Heart left ventricle (tissue), 16 donors: Measurements from ENCODE around the gene SLC25A33. TPM values are rescaled to one million over a fixed set of nuclear protein-coding genes. Genes with fewer than 3 reads are reported as not detected.

Experiments used
- ATAC-seq, 4 donors: fragments of 200-7000 bp; cut with Tn5 transposase; one replicate each; pipeline ENCODE4 v1.9.1; 2020 to 2022; ENCODE audit warnings: moderate library complexity in 4 of 4, mild to moderate bottlenecking in 3 of 4, moderate number of reproducible peaks in 1 of 4
- DNase-seq, 5 donors: peaks; one replicate each; pipeline ENCODE4 v3.0.0-alpha.2; 2020
- H3K27ac ChIP-seq, 12 donors: fragments of 200-600 bp; sonication (generic) in 4 of 12; one replicate each; pipeline versions ENCODE4 v1.5.0 to v1.8.0; 2016 to 2022; ENCODE audit warnings: mild to moderate bottlenecking in 2 of 12
- H3K27me3 ChIP-seq, 9 donors: fragments of 200-600 bp; sonication (generic) in 2 of 9; one replicate each; pipeline versions ENCODE4 v1.5.1 to v1.8.0; 2016 to 2022; ENCODE audit warnings: mild to moderate bottlenecking in 3 of 9
- H3K36me3 ChIP-seq, 9 donors: fragments of 200-600 bp; sonication (generic) in 2 of 9; one replicate each; pipeline versions ENCODE4 v1.5.0 to v1.8.0; 2018 to 2022; ENCODE audit warnings: mild to moderate bottlenecking in 2 of 9
- H3K4me1 ChIP-seq, 12 donors: fragments of 200-600 bp; sonication (generic) in 4 of 12; one replicate each; pipeline versions ENCODE4 v1.5.0 to v1.8.0; 2016 to 2022; ENCODE audit warnings: mild to moderate bottlenecking in 3 of 12
- H3K4me3 ChIP-seq, 12 donors: fragments of 200-600 bp; sonication (generic) in 4 of 12; one replicate each; pipeline versions ENCODE4 v1.5.0 to v1.8.0; 2017 to 2022; ENCODE audit warnings: mild to moderate bottlenecking in 9 of 12, moderate library complexity in 4 of 12
- H3K9me3 ChIP-seq, 12 donors: fragments of 200-600 bp; sonication (generic) in 4 of 12; one replicate each; pipeline versions ENCODE4 v1.5.0 to v1.8.0; 2016 to 2022; ENCODE audit warnings: mild to moderate bottlenecking in 1 of 12
- POLR2A ChIP-seq, 2 donors: fragments of 450-650 bp; IDR thresholded peaks; one replicate each; pipeline ENCODE4 v1.6.1; 2017; ENCODE audit warnings: antibody characterized with exemption in 2 of 2, mild to moderate bottlenecking in 2 of 2, moderate library complexity in 2 of 2
- WGBS, 4 donors: extraction: QIAGEN DNeasy Blood & Tissue Kit in 2 of 4; methylation state at CpG; one replicate each; pipeline versions ENCODE4 v1.1.5 to v1.1.7; 2013 to 2018; 5-methylcytosine and 5-hydroxymethylcytosine counted together
- intact Hi-C, 10 donors: fragments of 100-400 bp; cut with DNase I; formaldehyde crosslinking; loops; one replicate each; pipeline versions ENCODE4 v1.11.1 to v1.14.2; 2022
- polyA plus RNA-seq, 2 donors: library from polyadenylated mRNA; stranded (reverse); fragments of 200-250 nt; gene quantifications; one replicate each; pipeline ENCODE4 v1.2.3, GENCODE V29; 2013
- total RNA-seq, 9 donors: library from RNA; depleted of rRNA in 2 of 9; stranded (reverse); fragments of >200 nt in 2 of 9; fragmentation: NEBNext Ultra II Directional in 3 of 9; extraction: Animal tissue kit (Norgen Biotek cat#: 25700) in 3 of 9; gene quantifications; one replicate each; pipeline versions ENCODE4 v1.1.0 to v1.2.4, GENCODE V29; 2016 to 2023
- TF ChIP-seq, protein P1 (sequence below), 12 donors: fragments of 200-600 bp; sonication (generic) in 4 of 12; IDR thresholded peaks; one replicate each; pipeline versions ENCODE4 v1.5.0 to v1.8.0; 2018 to 2022; ENCODE audit warnings: antibody characterized with exemption in 12 of 12, mild to moderate bottlenecking in 5 of 12
- donor health status: ischemic (EF 13 %, LVEDD 7.1; RV severe dilation, severe dysfunction).
- donor health status: healthy with polysubstance abuse.
- donor health status: DM: no; HTN: yes; CAD: no.
- donor health status: DM: no; HTN: no; CAD: no.
- donor health status: ischemic (EF 25% LVEDD 6.9; RV normal size, moderate dysfunction).
- donor health status: ischemic (EF 25% LVEDD 5.7; RV mildly dilated, moderate dysfunction).
- donor health status: healthy.
- donor health status: DM: yes; HTN: yes; CAD: no.
- donor health status: ischemic (EF 35%, LVEDD 5.7; RV mildly dilated, moderate dysfunction).
- donor health status: nonischemic (EF 11% LVEDD 7.7; RV severe dilation, severe dysfunction).
- donor health status: DM: yes; HTN: yes; CAD: no.
- donor health status: PGD.
- donor health status: ischemic (EF 29% LVEDD 5.4; RV normal size, mild dysfunction).
- donor health status: nonischemic (EF 23%, LVEDD 6.1; RV moderate dilation, normal function).

SLC25A33 gene
- total and polyA plus RNA-seq, 11 donors: 2.8 to 9.7 (median 4.5) TPM

DNA sequence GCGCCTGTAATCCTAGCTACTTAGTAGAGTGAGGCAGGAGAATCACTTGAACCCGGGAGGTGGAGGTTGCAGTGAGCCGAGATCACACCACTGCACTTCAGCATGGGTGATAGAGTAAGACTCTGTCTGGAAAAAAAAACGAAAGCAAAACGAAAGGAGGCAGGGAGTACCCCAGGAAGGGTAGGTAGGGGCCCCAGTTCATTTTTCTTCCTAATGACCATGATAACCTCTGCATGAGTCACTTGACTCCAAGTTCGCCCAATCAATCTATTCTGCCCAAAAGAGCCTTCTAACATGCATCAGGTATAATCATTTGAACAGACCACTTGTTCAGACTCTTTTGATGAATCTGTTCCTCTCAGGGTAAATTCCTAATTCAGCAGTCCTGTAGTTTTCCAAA, 36.2 kb downstream of the SLC25A33 start:
- WGBS, 4 donors: 88 to 91% (median 89%) methylated on average over 6 of the region's 6 CpGs
- Histone ChIP-seq H3K27me3 (no peaks in the 10 kb centered on the region), H3K27ac (no peak overlapping the region), H3K4me3 (no peak overlapping the region), H3K4me1 (peaks cover 0 to 4% (median 0%) of the 10 kb centered on the region in 12 donors), H3K9me3 (no peaks in the 10 kb centered on the region), H3K36me3 (peaks cover 0 to 49% (median 42%) of the 10 kb centered on the region in 9 donors)
- no peak for DNase-seq
- no peak for ATAC-seq
- intact Hi-C loops: loop anchor here in 7 of 10 donors (2.0 to 10.0 kb wide), 4 partner anchors 33 to 311 kb away; no protein-coding TSS in a partner anchor
- TF ChIP-seq, protein P1, sequence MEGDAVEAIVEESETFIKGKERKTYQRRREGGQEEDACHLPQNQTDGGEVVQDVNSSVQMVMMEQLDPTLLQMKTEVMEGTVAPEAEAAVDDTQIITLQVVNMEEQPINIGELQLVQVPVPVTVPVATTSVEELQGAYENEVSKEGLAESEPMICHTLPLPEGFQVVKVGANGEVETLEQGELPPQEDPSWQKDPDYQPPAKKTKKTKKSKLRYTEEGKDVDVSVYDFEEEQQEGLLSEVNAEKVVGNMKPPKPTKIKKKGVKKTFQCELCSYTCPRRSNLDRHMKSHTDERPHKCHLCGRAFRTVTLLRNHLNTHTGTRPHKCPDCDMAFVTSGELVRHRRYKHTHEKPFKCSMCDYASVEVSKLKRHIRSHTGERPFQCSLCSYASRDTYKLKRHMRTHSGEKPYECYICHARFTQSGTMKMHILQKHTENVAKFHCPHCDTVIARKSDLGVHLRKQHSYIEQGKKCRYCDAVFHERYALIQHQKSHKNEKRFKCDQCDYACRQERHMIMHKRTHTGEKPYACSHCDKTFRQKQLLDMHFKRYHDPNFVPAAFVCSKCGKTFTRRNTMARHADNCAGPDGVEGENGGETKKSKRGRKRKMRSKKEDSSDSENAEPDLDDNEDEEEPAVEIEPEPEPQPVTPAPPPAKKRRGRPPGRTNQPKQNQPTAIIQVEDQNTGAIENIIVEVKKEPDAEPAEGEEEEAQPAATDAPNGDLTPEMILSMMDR (IDR thresholded peaks at IDR 0.05): no peak
- TF ChIP-seq POLR2A (IDR thresholded peaks at IDR 0.05): no peak

DNA sequence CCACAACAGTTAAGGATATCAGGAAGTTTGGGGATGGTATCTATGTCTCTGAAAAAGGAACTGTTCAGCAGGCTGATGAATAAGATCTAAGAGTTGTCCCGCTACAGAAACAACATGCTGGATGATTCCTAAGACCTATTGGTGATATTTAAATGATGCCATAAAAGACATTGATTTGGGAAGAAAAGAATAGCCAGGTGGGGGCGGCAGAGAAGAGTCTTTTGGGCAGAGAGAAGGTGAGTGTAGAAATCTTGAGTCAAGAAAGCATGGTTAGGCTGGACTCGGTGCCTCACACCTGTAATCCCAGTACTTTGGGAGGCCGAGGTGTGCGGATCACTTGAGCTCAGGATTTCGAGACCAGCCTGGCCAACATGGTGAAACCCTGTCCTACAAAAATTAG, 37.6 kb downstream of the SLC25A33 start:
- DNase-seq: no peak
- Histone ChIP-seq H3K36me3 (peaks cover 0 to 55% (median 48%) of the 10 kb centered on the region in 9 donors), H3K27ac (no peak overlapping the region), H3K4me1 (peaks cover 0 to 4% (median 0%) of the 10 kb centered on the region in 12 donors), H3K27me3 (no peaks in the 10 kb centered on the region), H3K9me3 (no peaks in the 10 kb centered on the region), H3K4me3 (no peak overlapping the region)
- ATAC-seq: no peak
- intact Hi-C loops: loop anchor here in 7 of 10 donors (5.0 to 10.0 kb wide), 3 partner anchors 35 to 312 kb away; no protein-coding TSS in a partner anchor
- 86 to 98% (median 95%) methylated on average over 6 of the region's 6 CpGs for WGBS, 4 donors
- no peak for TF ChIP-seq POLR2A (IDR thresholded peaks at IDR 0.05)
- TF ChIP-seq, protein P1 (IDR thresholded peaks at IDR 0.05): no peak

DNA sequence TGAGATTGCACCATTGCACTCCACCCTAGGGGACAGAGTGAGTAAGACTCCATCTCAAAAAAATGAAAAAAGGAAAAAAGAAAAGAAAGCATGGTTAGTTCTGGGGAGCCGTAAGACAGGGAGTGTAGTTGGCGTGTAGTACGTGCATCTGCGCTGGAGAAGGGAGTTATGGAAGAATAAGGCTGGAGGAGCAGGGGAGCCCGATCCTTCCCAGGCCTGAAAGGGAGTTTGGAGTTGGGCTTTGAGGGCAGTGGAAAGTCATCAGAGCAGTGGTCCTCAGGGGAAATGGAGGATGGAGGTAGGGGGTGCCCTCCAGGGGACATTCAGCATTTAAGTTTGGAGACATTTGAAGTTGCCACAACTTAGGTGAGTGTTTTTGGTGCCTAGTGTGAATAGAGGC, 38.2 kb downstream of the SLC25A33 start:
- ATAC-seq (no peak), DNase-seq (no peak)
- no peak overlapping the region for H3K4me3 ChIP-seq
- intact Hi-C loops: loop anchor here in 7 of 10 donors (5.0 to 10.0 kb wide), 3 partner anchors 35 to 313 kb away; no protein-coding TSS in a partner anchor
- H3K27me3 ChIP-seq: no peaks in the 10 kb centered on the region
- 87 to 96% (median 96%) methylated on average over 5 of the region's 5 CpGs for WGBS, 4 donors
- no peak for TF ChIP-seq POLR2A (IDR thresholded peaks at IDR 0.05)
- TF ChIP-seq, protein P1 (IDR thresholded peaks at IDR 0.05): no peak
- H3K27ac ChIP-seq: no peak overlapping the region
- H3K36me3 ChIP-seq: peaks cover 0 to 58% (median 51%) of the 10 kb centered on the region in 9 donors
- no peaks in the 10 kb centered on the region for H3K9me3 ChIP-seq
- peaks cover 0 to 4% (median 0%) of the 10 kb centered on the region in 12 donors for H3K4me1 ChIP-seq

DNA sequence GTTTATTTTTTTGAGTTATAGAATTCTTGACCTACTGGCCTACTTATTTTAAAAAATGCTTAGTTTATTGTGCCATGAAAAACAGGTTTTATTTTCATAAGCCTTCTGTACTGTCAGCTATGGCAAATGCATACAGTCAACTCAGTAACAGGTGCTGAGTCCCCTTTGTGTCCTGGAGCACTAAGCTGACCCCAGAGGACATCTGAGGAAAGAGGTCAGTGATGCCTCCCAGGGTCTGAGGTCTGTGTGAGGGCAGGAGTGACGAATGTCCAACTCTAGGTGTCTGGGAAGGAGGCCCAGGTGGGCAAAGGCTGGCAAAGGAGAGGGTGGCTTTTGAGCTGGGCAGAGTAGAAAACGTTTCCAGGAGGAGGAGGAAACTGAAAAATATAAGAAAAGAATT, 41.7 kb downstream of the SLC25A33 start:
- intact Hi-C loops: no loop called here
- ATAC-seq (no peak), DNase-seq (no peak)
- no peak for TF ChIP-seq POLR2A (IDR thresholded peaks at IDR 0.05)
- TF ChIP-seq, protein P1 (IDR thresholded peaks at IDR 0.05): no peak
- peaks cover 0 to 10% (median 0%) of the 10 kb centered on the region in 12 donors for H3K4me1 ChIP-seq
- H3K27me3 ChIP-seq: no peaks in the 10 kb centered on the region
- peaks cover 0 to 58% (median 46%) of the 10 kb centered on the region in 9 donors for H3K36me3 ChIP-seq
- no peak overlapping the region for H3K27ac ChIP-seq
- H3K9me3 ChIP-seq: no peaks in the 10 kb centered on the region
- WGBS, 4 donors: 85 to 96% (median 92%) methylated on average over 2 of the region's 2 CpGs
- H3K4me3 ChIP-seq: no peak overlapping the region
